ENCODE results near the gene EEPD1. TPM values are rescaled to one million over a fixed set of nuclear protein-coding genes. Genes with fewer than 3 reads are reported as not detected.
A peak's percentile ranks its signal among the peaks of the same experiment; 100 is the strongest.

Gene EEPD1
- total RNA-seq, 4 donors from 2014 or later: 19.0 to 34.2 (median 20.8) TPM

DNA sequence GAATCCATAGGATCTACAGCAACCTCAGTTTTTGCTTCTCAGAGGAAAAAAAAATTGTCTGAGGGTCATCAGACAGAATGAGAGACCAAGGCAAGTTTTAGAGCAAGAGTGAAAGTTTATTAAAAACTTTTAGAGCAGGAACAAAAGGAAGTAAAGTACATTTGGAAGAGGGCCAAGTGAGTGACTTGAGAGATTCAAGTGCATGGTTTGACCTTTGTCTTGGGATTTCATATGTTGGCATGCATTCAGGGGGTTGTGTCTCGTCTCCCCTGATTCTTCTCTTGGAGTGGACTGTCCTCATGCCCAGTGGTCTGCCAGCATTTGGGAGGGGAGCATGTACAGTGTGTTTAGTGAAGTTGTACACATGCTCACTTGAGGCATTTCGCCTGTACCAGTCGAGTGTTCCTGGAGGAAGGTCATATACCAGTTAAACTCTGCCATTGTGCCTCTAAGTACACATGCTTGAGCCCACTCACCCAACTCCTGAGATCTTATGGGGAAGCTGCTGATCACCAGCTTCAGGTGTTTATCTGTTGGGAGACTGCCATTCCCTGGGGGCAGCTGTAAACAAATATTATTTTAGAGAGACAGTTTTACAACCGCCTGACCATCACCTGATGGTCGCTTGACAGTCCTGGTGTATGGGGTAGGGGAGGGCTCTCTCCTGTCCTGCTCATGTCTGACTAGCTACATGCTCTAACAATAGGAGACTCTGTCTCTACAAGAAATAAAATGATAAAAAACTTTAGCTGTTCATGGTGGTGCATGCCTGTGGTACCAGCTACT, 109.4 kb downstream of the EEPD1 start:
- intact Hi-C loops (cut with DNase I; ENCODE audit: low total_unique reads): no loop called here
- DNase-seq (ENCODE audit: low spot score in 2 of 2): peak in 1 of 2 donors; percentile 7
- no peak overlapping the region for H3K4me3 ChIP-seq (ENCODE audit: low read depth, poor library complexity, severe bottlenecking)
- WGBS, 2 donors: 72 to 80% methylated on average over 5 of the region's 5 CpGs
- TF ChIP-seq POLR2A (IDR thresholded peaks at IDR 0.05): no peak
- no peak for TF ChIP-seq CTCF (IDR thresholded peaks at IDR 0.05)

- intact Hi-C loops (cut with DNase I; ENCODE audit: low total_unique reads): no loop called here
- TF ChIP-seq CTCF (IDR thresholded peaks at IDR 0.05): no peak
- no peak for TF ChIP-seq POLR2A (IDR thresholded peaks at IDR 0.05)
- no peak overlapping the region for H3K4me3 ChIP-seq (ENCODE audit: low read depth, poor library complexity, severe bottlenecking)
- 93 to 96% methylated on average over 5 of the region's 5 CpGs for WGBS, 2 donors
- DNase-seq (ENCODE audit: low spot score in 2 of 2): no peak
Measured at GRCh38 chr7:36263095-36263484, 110.0 kb downstream of the EEPD1 start.

DNA sequence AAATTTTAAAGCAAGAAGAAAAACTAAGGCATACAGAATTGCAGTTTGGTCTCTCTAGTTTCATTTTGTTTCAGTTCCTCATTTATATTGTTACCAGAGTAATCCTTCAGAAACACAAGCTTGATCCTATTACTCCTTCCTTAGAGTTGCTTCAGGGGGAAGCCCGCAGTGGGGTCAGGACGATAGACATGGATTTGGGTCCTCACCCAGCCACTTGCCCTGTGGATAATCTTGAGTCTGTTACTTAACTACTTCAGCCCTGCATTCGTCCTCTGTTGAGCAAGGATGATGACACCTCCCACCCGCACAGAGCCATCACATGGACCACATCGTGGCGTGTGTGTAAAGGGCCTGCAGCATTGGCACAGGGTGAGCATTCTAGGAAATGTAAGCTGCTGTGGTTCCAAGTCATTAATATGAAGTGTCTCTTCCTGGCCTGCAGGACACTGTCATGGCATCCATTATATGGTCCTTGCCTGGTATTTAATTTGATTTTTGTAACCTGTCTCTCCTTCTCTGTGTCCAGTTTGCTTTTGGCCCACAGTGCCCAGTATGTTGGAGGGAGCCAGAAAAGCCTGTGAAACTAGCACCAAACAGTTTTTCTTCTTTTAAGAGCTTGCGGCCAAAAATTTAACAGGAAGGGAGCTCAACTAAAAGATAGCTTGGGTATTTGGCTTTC, 111.2 kb downstream of the EEPD1 start:
- TF ChIP-seq CTCF (IDR thresholded peaks at IDR 0.05): no peak
- no peak for TF ChIP-seq POLR2A (IDR thresholded peaks at IDR 0.05)
- intact Hi-C loops (cut with DNase I; ENCODE audit: low total_unique reads): no loop called here
- H3K4me3 ChIP-seq (ENCODE audit: low read depth, poor library complexity, severe bottlenecking): no peak overlapping the region
- 46 to 56% methylated on average over 7 of the region's 7 CpGs for WGBS, 2 donors
- DNase-seq (ENCODE audit: low spot score in 2 of 2): no peak

DNA sequence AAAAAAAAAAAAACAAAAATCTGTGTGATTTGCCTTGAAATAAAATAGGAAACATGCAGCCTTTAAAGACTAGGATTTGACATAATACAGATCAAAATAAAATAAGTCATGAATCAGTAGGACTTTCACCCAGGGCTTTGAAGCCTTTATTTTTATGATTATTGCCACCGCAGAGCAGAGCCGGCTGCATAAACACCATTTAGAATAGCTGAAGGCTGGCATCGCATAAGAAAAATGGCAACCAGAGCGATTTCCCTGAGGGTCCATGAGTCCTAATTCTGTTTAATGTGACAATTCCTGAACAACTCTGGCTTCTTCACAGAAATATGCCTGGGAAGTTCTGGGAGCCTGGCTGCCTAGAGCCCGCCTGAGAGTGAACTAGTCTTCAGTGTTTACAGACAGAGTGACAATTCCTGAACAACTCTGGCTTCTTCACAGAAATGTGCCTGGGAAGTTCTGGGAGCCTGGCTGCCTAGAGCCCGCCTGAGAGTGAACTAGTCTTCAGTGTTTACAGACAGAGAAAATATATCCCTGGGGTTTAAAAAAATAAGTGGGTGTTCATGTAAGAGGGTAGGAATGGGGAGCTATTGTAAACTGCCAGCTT, 112.0 kb downstream of the EEPD1 start:
- 71 to 72% methylated on average over 6 of the region's 6 CpGs for WGBS, 2 donors

DNA sequence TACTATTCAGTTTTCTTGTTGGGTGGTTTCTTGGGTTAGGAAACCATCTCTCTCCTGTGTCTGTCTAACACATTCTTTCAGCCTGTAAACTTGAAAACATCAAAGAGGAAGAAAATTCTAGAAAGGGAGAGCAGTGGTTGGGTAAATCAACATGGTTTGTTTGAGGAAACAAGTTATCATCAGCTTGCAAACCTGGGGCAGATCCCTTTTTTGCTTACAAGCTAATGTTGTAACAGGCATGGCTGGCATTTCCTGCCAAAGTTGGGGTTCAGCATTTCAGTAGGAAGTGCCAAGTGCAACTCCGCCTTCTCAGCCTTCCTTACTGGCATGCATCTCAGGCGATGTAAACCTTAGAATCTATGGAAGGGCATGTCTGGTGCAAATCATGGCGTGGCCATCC, 112.6 kb downstream of the EEPD1 start:
- 64 to 70% methylated on average over 3 of the region's 3 CpGs for WGBS, 2 donors
- intact Hi-C loops (cut with DNase I; ENCODE audit: low total_unique reads): no loop called here
- no peak for DNase-seq (ENCODE audit: low spot score in 2 of 2)
- TF ChIP-seq POLR2A (IDR thresholded peaks at IDR 0.05): no peak
- no peak for TF ChIP-seq CTCF (IDR thresholded peaks at IDR 0.05)
- no peak overlapping the region for H3K4me3 ChIP-seq (ENCODE audit: low read depth, poor library complexity, severe bottlenecking)

More for the DNA sequence above, 112.0 kb downstream of the EEPD1 start:
- intact Hi-C loops (cut with DNase I; ENCODE audit: low total_unique reads): no loop called here
- no peak for DNase-seq (ENCODE audit: low spot score in 2 of 2)
- no peak for TF ChIP-seq POLR2A (IDR thresholded peaks at IDR 0.05)
- TF ChIP-seq CTCF (IDR thresholded peaks at IDR 0.05): no peak
- H3K4me3 ChIP-seq (ENCODE audit: low read depth, poor library complexity, severe bottlenecking): no peak overlapping the region
